ENCODE measurements around the gene SPN. TPM values are rescaled to one million over a fixed set of nuclear protein-coding genes. Genes with fewer than 3 reads are reported as not detected.
"Not testable (repeated sequence)": the region's sequence is repeated elsewhere in the genome, so short reads cannot be mapped to it uniquely, and the experiment has no call there.

SPN gene
- total RNA-seq, 1 experiment from 2014 or later = 0.10 TPM

GRCh38 chr16:29701214-29701555 is 38.1 kb downstream of the SPN start:
- no peak for DNase-seq (ENCODE audit: low spot score)

GRCh38 chr16:29702269-29702668 is 39.2 kb downstream of the SPN start:
- DNase-seq (ENCODE audit: low spot score) = no peak

- no peak for DNase-seq (ENCODE audit: low spot score)
Measured at GRCh38 chr16:29705030-29705429, 42.0 kb downstream of the SPN start.

GRCh38 chr16:29707160-29707559 is 44.1 kb downstream of the SPN start:
- not testable (repeated sequence) for DNase-seq (ENCODE audit: low spot score)

GRCh38 chr16:29708917-29709600 is 46.0 kb downstream of the SPN start:
- no peak for DNase-seq (ENCODE audit: low spot score)

- not testable (repeated sequence) for DNase-seq (ENCODE audit: low spot score)
Measured at GRCh38 chr16:29709657-29710056, 46.6 kb downstream of the SPN start.

GRCh38 chr16:29710227-29711219 is 47.5 kb downstream of the SPN start:
- DNase-seq (ENCODE audit: low spot score) = peak; percentile 84

- DNase-seq (ENCODE audit: low spot score) = no peak
Measured at GRCh38 chr16:29712809-29713208, 49.8 kb downstream of the SPN start.

GRCh38 chr16:29714396-29714795 is 51.3 kb downstream of the SPN start:
- DNase-seq (ENCODE audit: low spot score) = no peak

- DNase-seq (ENCODE audit: low spot score) = no peak
Measured at GRCh38 chr16:29714972-29715371, 51.9 kb downstream of the SPN start.

- DNase-seq (ENCODE audit: low spot score) = no peak
Measured at GRCh38 chr16:29717113-29717512, 54.1 kb downstream of the SPN start.

GRCh38 chr16:29719063-29719462 is 56.0 kb downstream of the SPN start:
- no peak for DNase-seq (ENCODE audit: low spot score)

Other genes starting within 250 kb of the SPN start
- 66.0 and 127 TPM in 2 replicates for gene BOLA2, start 208.9 kb upstream of the SPN start, total RNA-seq (2014; rRNA removed; shearing (Covaris generic))
- 2.6 and 10.9 TPM in 2 replicates for gene SLX1B, start 208.7 kb upstream of the SPN start, total RNA-seq (2014; rRNA removed; shearing (Covaris generic))
- gene SULT1A4, start 203.3 kb upstream of the SPN start, total RNA-seq (2014; rRNA removed; shearing (Covaris generic)) = 2.2 TPM in 1 of 2 replicates, not detected in the other
- 10.7 and 24.9 TPM in 2 replicates for gene NPIPB12, start 156.8 kb upstream of the SPN start, total RNA-seq (2014; rRNA removed; shearing (Covaris generic))
- 35.2 and 42.5 TPM in 2 replicates for gene QPRT, start 15.9 kb downstream of the SPN start, total RNA-seq (2014; rRNA removed; shearing (Covaris generic))
- gene C16orf54, start 82.7 kb downstream of the SPN start, total RNA-seq (2014; rRNA removed; shearing (Covaris generic)) = 0.05 and 0.36 TPM in 2 replicates
- gene ZG16, start 115.0 kb downstream of the SPN start, total RNA-seq (2014; rRNA removed; shearing (Covaris generic)) = 0.23 TPM in 1 of 2 replicates, not detected in the other
- 127 and 134 TPM in 2 replicates for gene KIF22, start 127.5 kb downstream of the SPN start, total RNA-seq (2014; rRNA removed; shearing (Covaris generic))
- gene MAZ, start 143.3 kb downstream of the SPN start, total RNA-seq (2014; rRNA removed; shearing (Covaris generic)) = 795 and 814 TPM in 2 replicates
- 0.23 TPM in 1 of 2 replicates, not detected in the other for gene PRRT2, start 148.9 kb downstream of the SPN start, total RNA-seq (2014; rRNA removed; shearing (Covaris generic))
- gene PAGR1, start 152.9 kb downstream of the SPN start, total RNA-seq (2014; rRNA removed; shearing (Covaris generic)) = 57.4 and 65.1 TPM in 2 replicates
- gene MVP, start 157.2 kb downstream of the SPN start, total RNA-seq (2014; rRNA removed; shearing (Covaris generic)) = 157 and 185 TPM in 2 replicates
- gene CDIPT, start 200.0 kb downstream of the SPN start, total RNA-seq (2014; rRNA removed; shearing (Covaris generic)) = 90.0 and 91.7 TPM in 2 replicates
- gene SEZ6L2, start 236.3 kb downstream of the SPN start, total RNA-seq (2014; rRNA removed; shearing (Covaris generic)) = 12.3 and 17.8 TPM in 2 replicates
- 19.5 and 24.0 TPM in 2 replicates for gene ASPHD1, start 237.2 kb downstream of the SPN start, total RNA-seq (2014; rRNA removed; shearing (Covaris generic))

Data from HT-29 (cell line).